OCI-LY7 (cell line): ENCODE results near the gene CNTN2. TPM values are rescaled to one million over a fixed set of nuclear protein-coding genes. Genes with fewer than 3 reads are reported as not detected.

Source experiments
- BruUV-seq: library from RNA; stranded (reverse); fragments of 400-500 nt; replicated peaks from 2 replicates; lab custom pipeline; 2021; lab: Mats Ljungman, UMichigan
- CTCF ChIA-PET: fragments of 300-600 bp; sonication (Branson Sonifier 250); formaldehyde crosslinking; loops from one replicate; lab custom pipeline; 2022; ENCODE audit warnings: antibody characterized with exemption; ENCODE audit not compliant: unreplicated experiment; lab: Charles Lee
- POLR2A ChIA-PET: fragments of 300-600 bp; sonication (Branson Sonifier 250); formaldehyde crosslinking; loops from one replicate; lab custom pipeline; 2022; ENCODE audit warnings: antibody characterized with exemption; lab: Charles Lee
- DNase-seq: peaks from one replicate; pipeline ENCODE4 v3.0.0-alpha.2; 2015; ENCODE audit warnings: low spot score
- H2AFZ ChIP-seq: fragments of 200-600 bp; sonication (generic), shearing (Covaris generic); 2 replicates; pipeline ENCODE4 v1.6.1; 2014; ENCODE audit warnings: mild to moderate bottlenecking, antibody characterized with exemption, low read length, moderate library complexity
- H3K27ac ChIP-seq: fragments of 200-600 bp; sonication (generic); 2 replicates; pipeline ENCODE4 v1.5.1; 2014; ENCODE audit warnings: mixed run types, low read depth, mild to moderate bottlenecking, moderate library complexity, low read length, inconsistent platforms; ENCODE audit not compliant: poor library complexity, severe bottlenecking
- H3K36me3 ChIP-seq: fragments of 200-600 bp; sonication (generic); 2 replicates; pipeline ENCODE4 v1.6.1; 2014; ENCODE audit warnings: mild to moderate bottlenecking, antibody characterized with exemption, low read length, moderate library complexity, mixed read lengths; ENCODE audit not compliant: insufficient read depth
- H3K4me1 ChIP-seq: fragments of 200-600 bp; sonication (generic); 2 replicates; pipeline ENCODE4 v1.5.1; 2014; ENCODE audit warnings: mild to moderate bottlenecking, low read length; ENCODE audit not compliant: insufficient read depth, poor library complexity, severe bottlenecking
- H3K4me2 ChIP-seq: fragments of 200-600 bp; sonication (generic); 2 replicates; pipeline ENCODE4 v1.6.1; 2014; ENCODE audit warnings: mild to moderate bottlenecking, low read length
- H3K4me3 ChIP-seq: fragments of 200-600 bp; sonication (generic); 2 replicates; pipeline ENCODE4 v1.5.1; 2014; ENCODE audit warnings: mild to moderate bottlenecking, low read depth, low read length; ENCODE audit not compliant: poor library complexity, severe bottlenecking
- H3K79me2 ChIP-seq: fragments of 200-600 bp; sonication (generic); 2 replicates; pipeline ENCODE4 v1.6.1; 2016; ENCODE audit warnings: low read depth, mild to moderate bottlenecking, low read length, moderate library complexity, mixed read lengths; ENCODE audit not compliant: insufficient read depth
- H3K9me2 ChIP-seq: fragments of 200-600 bp; sonication (generic); 2 replicates; pipeline ENCODE4 v1.6.1; 2016; ENCODE audit warnings: mild to moderate bottlenecking, low read length, mixed read lengths; ENCODE audit not compliant: insufficient read depth
- H3K9me3 ChIP-seq: fragments of 200-600 bp; sonication (generic); 2 replicates; pipeline ENCODE4 v1.6.1; 2014; ENCODE audit warnings: mild to moderate bottlenecking, mixed run types, low read length, mixed read lengths
- H4K20me1 ChIP-seq: fragments of 200-600 bp; sonication (generic); 2 replicates; pipeline ENCODE4 v1.6.1; 2014; ENCODE audit warnings: mild to moderate bottlenecking, antibody characterized with exemption, low read length, moderate library complexity, mixed read lengths; ENCODE audit not compliant: insufficient read depth
- EZH2phosphoT487 ChIP-seq: fragments of 200-600 bp; sonication (generic); IDR thresholded peaks from 2 replicates; pipeline ENCODE4 v1.6.1; 2018; ENCODE audit warnings: low read depth, borderline replicate concordance, mild to moderate bottlenecking, mixed run types, antibody characterized with exemption, low read length, moderate library complexity, mixed read lengths
- intact Hi-C: fragments of 100-400 bp; cut with micrococcal nuclease; formaldehyde crosslinking; loops from one replicate; pipeline ENCODE4 v1.10.0; 2022; ENCODE audit not compliant: unreplicated experiment
- total RNA-seq, 2 experiments: library from RNA; depleted of rRNA in 1 of 2; stranded (reverse); fragments of >200 nt in 1 of 2; shearing (Covaris generic) in 1 of 2; gene quantifications; 2 replicates each; pipeline ENCODE4 v1.2.3, GENCODE V29; 2014 to 2022
- TF ChIP-seq, protein P1 (sequence below): fragments of 200-600 bp; sonication (generic); conservative IDR thresholded peaks from 2 replicates; pipeline ENCODE4 v1.5.1; 2014; ENCODE audit warnings: mild to moderate bottlenecking, antibody characterized with exemption, low read length, moderate library complexity, mixed read lengths

The CNTN2 gene
- total RNA-seq, 2 experiments from 2014 or later, result not detected

DNA sequence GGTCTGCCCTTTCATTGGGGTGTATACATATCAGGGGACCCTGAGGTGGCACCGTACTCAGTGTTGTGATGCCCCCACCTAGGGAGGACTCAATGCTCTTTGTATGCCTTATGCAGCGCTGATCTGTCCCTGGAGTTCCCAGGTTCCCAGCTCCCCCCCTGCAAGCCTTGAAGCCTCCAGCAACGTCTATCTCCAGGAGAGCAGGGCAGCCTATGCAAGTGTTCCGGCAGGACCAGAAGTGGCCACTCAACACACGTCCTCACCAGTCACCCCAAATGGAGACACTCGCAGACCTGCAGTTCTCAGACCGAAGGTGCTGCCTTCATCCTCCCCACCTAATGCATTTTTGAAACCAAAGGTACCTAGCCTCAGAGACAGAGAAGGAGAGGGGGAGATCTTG lies 25.2 kb upstream of the CNTN2 start:
- intact Hi-C loops, result no loop called here

DNA sequence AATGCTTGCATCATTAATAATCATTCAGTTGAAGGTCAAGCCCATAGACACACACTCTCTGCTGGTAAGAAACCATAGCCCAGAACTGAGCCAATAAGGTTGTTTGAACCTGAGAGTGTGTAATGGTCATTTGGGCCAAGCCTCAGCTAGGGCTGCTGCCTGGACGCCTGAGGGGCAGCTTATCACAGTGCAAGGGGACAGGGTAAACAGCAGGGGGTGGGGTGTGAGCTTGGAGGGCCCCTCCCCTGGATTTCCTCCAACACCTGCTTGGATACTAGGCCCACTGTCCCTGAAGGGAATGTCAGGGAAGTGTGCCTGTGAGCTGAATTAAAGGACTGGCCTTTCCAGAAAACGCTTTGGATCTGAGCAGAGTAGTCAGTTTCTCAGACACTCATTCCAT lies 24.6 kb upstream of the CNTN2 start:
- Histone ChIP-seq H3K9me2 (no peaks in the 10 kb centered on the region), H4K20me1 (no peaks in the 10 kb centered on the region), H3K4me2 (no peak overlapping the region), H3K79me2 (no peaks in the 10 kb centered on the region), H3K9me3 (no peaks in the 10 kb centered on the region), H3K4me1 (no peaks in the 10 kb centered on the region), H3K36me3 (no peaks in the 10 kb centered on the region), H3K27ac (no peak overlapping the region), H3K4me3 (no peak overlapping the region), H2AFZ (no peak overlapping the region)
- TF ChIP-seq, protein P1, sequence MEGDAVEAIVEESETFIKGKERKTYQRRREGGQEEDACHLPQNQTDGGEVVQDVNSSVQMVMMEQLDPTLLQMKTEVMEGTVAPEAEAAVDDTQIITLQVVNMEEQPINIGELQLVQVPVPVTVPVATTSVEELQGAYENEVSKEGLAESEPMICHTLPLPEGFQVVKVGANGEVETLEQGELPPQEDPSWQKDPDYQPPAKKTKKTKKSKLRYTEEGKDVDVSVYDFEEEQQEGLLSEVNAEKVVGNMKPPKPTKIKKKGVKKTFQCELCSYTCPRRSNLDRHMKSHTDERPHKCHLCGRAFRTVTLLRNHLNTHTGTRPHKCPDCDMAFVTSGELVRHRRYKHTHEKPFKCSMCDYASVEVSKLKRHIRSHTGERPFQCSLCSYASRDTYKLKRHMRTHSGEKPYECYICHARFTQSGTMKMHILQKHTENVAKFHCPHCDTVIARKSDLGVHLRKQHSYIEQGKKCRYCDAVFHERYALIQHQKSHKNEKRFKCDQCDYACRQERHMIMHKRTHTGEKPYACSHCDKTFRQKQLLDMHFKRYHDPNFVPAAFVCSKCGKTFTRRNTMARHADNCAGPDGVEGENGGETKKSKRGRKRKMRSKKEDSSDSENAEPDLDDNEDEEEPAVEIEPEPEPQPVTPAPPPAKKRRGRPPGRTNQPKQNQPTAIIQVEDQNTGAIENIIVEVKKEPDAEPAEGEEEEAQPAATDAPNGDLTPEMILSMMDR, result no peak
- no peak for TF ChIP-seq EZH2phosphoT487
- BruUV-seq, result no TSS peak
- ChIA-PET CTCF (no interaction called here), POLR2A (no interaction called here)
- DNase-seq, result no peak
- intact Hi-C loops, result no loop called here

More for the DNA sequence above, 25.2 kb upstream of the CNTN2 start:
- ChIA-PET CTCF (no interaction called here), POLR2A (no interaction called here)
- Histone ChIP-seq H4K20me1 (no peaks in the 10 kb centered on the region), H2AFZ (no peak overlapping the region), H3K4me2 (no peak overlapping the region), H3K9me2 (no peaks in the 10 kb centered on the region), H3K9me3 (no peaks in the 10 kb centered on the region), H3K4me1 (no peaks in the 10 kb centered on the region), H3K36me3 (no peaks in the 10 kb centered on the region), H3K27ac (no peak overlapping the region), H3K4me3 (no peak overlapping the region), H3K79me2 (no peaks in the 10 kb centered on the region)
- TF ChIP-seq EZH2phosphoT487, result no peak
- TF ChIP-seq, protein P1, result no peak
- no TSS peak for BruUV-seq
- no peak for DNase-seq

DNA sequence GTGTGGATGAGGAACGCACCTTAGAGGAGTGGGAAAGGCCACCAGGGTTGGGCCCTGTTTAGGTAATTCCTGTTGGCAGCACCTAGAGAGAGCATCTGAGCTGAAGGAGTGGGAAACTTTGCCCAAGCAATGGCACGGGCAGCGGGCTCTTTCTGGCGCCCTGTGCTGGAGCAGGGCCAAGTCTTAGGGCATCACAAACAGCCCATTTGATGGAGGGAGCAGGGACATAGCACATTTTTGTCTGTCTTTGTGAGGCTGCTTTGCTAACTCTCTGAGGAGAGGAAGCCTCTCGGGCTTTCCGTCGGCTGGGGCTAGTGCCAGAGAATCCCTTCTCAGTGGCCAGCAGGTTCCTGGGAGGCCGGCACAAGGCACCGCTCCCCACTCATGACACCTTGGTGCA lies 22.5 kb upstream of the CNTN2 start:
- Histone ChIP-seq H3K27ac (no peak overlapping the region), H3K9me3 (no peaks in the 10 kb centered on the region), H3K4me2 (no peak overlapping the region), H3K4me1 (no peaks in the 10 kb centered on the region), H3K36me3 (no peaks in the 10 kb centered on the region), H3K9me2 (no peaks in the 10 kb centered on the region), H3K79me2 (no peaks in the 10 kb centered on the region), H3K4me3 (no peak overlapping the region), H4K20me1 (no peaks in the 10 kb centered on the region), H2AFZ (no peak overlapping the region)
- intact Hi-C loops, result no loop called here
- DNase-seq, result no peak
- ChIA-PET POLR2A (no interaction called here), CTCF (no interaction called here)
- TF ChIP-seq, protein P1, result no peak
- TF ChIP-seq EZH2phosphoT487, result no peak
- BruUV-seq, result no TSS peak
